Progenitor cell of endocrine pancreas (in vitro differentiated cells): ENCODE measurements around the gene ITPR2. TPM values are rescaled to one million over a fixed set of nuclear protein-coding genes. Genes with fewer than 3 reads are reported as not detected.
A peak's percentile ranks its signal among the peaks of the same experiment; 100 is the strongest.
"Not testable (repeated sequence)": the region's sequence is repeated elsewhere in the genome, so short reads cannot be mapped to it uniquely, and the experiment has no call there.

Source experiments
- DNase-seq: peaks from one replicate; pipeline ENCODE4 v3.0.0; 2021; ENCODE audit warnings: low spot score; ENCODE audit not compliant: unreplicated experiment
- H3K27ac Mint-ChIP-seq: 2 replicates; pipeline ENCODE4 v1.8.0; 2021; ENCODE audit warnings: mild to moderate bottlenecking, moderate library complexity, mixed read lengths
- H3K27me3 Mint-ChIP-seq: 2 replicates; pipeline ENCODE4 v1.8.0; 2021; ENCODE audit warnings: mixed read lengths
- H3K36me3 Mint-ChIP-seq: 2 replicates; pipeline ENCODE4 v1.8.0; 2022; ENCODE audit warnings: mixed read lengths; ENCODE audit not compliant: insufficient read depth
- H3K4me1 Mint-ChIP-seq: 2 replicates; pipeline ENCODE4 v1.8.0; 2021; ENCODE audit warnings: low read depth, mixed read lengths
- H3K4me3 Mint-ChIP-seq: 2 replicates; pipeline ENCODE4 v1.8.0; 2021; ENCODE audit warnings: low read depth, mild to moderate bottlenecking, moderate library complexity, mixed read lengths
- H3K9me3 Mint-ChIP-seq: 2 replicates; pipeline ENCODE4 v1.8.0; 2021; ENCODE audit warnings: low read depth, mixed read lengths
- total RNA-seq: library from RNA; stranded (reverse); gene quantifications from 2 replicates; pipeline ENCODE4 v1.2.1, GENCODE V29; 2021
- TF ChIP-seq, protein P1 (sequence below): fragments of 200-600 bp; sonication (generic); IDR thresholded peaks from one replicate; pipeline ENCODE4 v1.5.0; 2021; ENCODE audit warnings: antibody characterized with exemption, mild to moderate bottlenecking; ENCODE audit not compliant: unreplicated experiment

ITPR2 gene
- total RNA-seq, 1 donor from 2014 or later, result 72.4 TPM

- Mint-ChIP-seq H3K4me3 (no peak overlapping the region), H3K27ac (peak overlapping the region; percentile 50), H3K4me1 (peaks cover 23% of the 10 kb centered on the region), H3K27me3 (no peaks in the 10 kb centered on the region), H3K36me3 (peaks cover 27% of the 10 kb centered on the region), H3K9me3 (peaks cover 8% of the 10 kb centered on the region)
- TF ChIP-seq, protein P1, sequence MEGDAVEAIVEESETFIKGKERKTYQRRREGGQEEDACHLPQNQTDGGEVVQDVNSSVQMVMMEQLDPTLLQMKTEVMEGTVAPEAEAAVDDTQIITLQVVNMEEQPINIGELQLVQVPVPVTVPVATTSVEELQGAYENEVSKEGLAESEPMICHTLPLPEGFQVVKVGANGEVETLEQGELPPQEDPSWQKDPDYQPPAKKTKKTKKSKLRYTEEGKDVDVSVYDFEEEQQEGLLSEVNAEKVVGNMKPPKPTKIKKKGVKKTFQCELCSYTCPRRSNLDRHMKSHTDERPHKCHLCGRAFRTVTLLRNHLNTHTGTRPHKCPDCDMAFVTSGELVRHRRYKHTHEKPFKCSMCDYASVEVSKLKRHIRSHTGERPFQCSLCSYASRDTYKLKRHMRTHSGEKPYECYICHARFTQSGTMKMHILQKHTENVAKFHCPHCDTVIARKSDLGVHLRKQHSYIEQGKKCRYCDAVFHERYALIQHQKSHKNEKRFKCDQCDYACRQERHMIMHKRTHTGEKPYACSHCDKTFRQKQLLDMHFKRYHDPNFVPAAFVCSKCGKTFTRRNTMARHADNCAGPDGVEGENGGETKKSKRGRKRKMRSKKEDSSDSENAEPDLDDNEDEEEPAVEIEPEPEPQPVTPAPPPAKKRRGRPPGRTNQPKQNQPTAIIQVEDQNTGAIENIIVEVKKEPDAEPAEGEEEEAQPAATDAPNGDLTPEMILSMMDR, result no peak
- DNase-seq, result no peak
Observed at GRCh38 chr12:26786865-26787514, 46.0 kb downstream of the ITPR2 start.

- TF ChIP-seq, protein P1, result no peak
- peaks cover 9% of the 10 kb centered on the region for H3K9me3 Mint-ChIP-seq
- H3K27ac Mint-ChIP-seq, result peak overlapping the region; percentile 50
- DNase-seq, result no peak
- H3K4me1 Mint-ChIP-seq, result peaks cover 23% of the 10 kb centered on the region
- peaks cover 29% of the 10 kb centered on the region for H3K36me3 Mint-ChIP-seq
- H3K27me3 Mint-ChIP-seq, result no peaks in the 10 kb centered on the region
- H3K4me3 Mint-ChIP-seq, result no peak overlapping the region
Observed at GRCh38 chr12:26786491-26786864, 46.5 kb downstream of the ITPR2 start.

GRCh38 chr12:26783816-26784379 lies 49.1 kb downstream of the ITPR2 start:
- H3K4me3 Mint-ChIP-seq, result not testable (repeated sequence)
- H3K27ac Mint-ChIP-seq, result peak overlapping the region; percentile 81

DNA sequence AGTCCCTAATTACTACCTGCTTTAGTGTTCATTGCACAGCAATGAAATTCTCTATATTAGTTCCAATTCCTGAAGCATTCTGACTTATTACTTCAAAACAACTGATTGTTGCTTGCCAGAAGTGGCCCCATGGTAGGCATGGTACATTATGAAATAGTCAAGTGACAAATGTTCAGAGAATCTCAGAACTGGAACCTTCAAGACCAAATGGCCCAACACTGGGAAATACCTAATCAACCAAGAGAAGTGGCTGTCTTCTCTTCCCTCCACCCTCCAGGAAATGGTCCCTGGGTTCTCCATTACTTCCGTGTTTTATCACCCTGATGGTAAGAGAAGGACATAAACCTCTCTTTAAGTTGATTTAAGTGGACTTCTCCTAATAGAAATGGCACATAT lies 49.9 kb downstream of the ITPR2 start:
- peaks cover 41% of the 10 kb centered on the region for H3K36me3 Mint-ChIP-seq
- TF ChIP-seq, protein P1, result no peak
- H3K9me3 Mint-ChIP-seq, result peaks cover 21% of the 10 kb centered on the region
- DNase-seq, result no peak
- H3K4me3 Mint-ChIP-seq, result no peak overlapping the region
- peaks cover 10% of the 10 kb centered on the region for H3K4me1 Mint-ChIP-seq
- H3K27me3 Mint-ChIP-seq, result no peaks in the 10 kb centered on the region
- no peak overlapping the region for H3K27ac Mint-ChIP-seq

More at GRCh38 chr12:26783816-26784379, 49.1 kb downstream of the ITPR2 start:
- H3K9me3 Mint-ChIP-seq, result peaks cover 17% of the 10 kb centered on the region
- peaks cover 14% of the 10 kb centered on the region for H3K4me1 Mint-ChIP-seq
- peaks cover 43% of the 10 kb centered on the region for H3K36me3 Mint-ChIP-seq
- DNase-seq, H3K27me3 Mint-ChIP-seq: not testable (repeated sequence)

- peaks cover 10% of the 10 kb centered on the region for H3K4me1 Mint-ChIP-seq
- H3K36me3 Mint-ChIP-seq, result peaks cover 45% of the 10 kb centered on the region
- DNase-seq, result no peak
- peaks cover 21% of the 10 kb centered on the region for H3K9me3 Mint-ChIP-seq
- H3K27me3 Mint-ChIP-seq, result no peaks in the 10 kb centered on the region
- no peak overlapping the region for H3K27ac Mint-ChIP-seq
- TF ChIP-seq, protein P1, result no peak
- H3K4me3 Mint-ChIP-seq, result no peak overlapping the region
Observed at GRCh38 chr12:26782372-26783130, 50.4 kb downstream of the ITPR2 start.

DNA sequence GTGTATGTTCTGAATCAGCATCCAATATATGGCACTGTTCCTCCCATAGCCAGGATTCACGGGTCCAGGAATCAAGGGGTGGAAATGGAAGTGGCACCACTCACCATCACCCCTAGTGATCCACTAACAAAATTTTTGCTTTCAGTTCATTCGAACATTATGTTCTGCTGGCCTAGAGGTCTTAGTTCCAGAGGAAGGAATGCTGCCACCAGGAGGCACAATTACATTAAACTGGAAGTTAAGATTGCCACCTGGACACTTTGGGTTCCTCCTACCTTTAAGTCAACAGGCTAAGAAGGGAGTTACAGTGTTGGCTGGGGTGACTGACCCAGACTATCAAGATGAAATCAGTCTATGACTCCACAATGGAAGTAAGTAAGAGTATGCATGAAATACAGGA lies 52.3 kb downstream of the ITPR2 start:
- Mint-ChIP-seq H3K36me3 (peaks cover 52% of the 10 kb centered on the region), H3K9me3 (peaks cover 35% of the 10 kb centered on the region)
- H3K4me1 Mint-ChIP-seq, H3K4me3 Mint-ChIP-seq, H3K27me3 Mint-ChIP-seq, H3K27ac Mint-ChIP-seq, DNase-seq: not testable (repeated sequence)

DNA sequence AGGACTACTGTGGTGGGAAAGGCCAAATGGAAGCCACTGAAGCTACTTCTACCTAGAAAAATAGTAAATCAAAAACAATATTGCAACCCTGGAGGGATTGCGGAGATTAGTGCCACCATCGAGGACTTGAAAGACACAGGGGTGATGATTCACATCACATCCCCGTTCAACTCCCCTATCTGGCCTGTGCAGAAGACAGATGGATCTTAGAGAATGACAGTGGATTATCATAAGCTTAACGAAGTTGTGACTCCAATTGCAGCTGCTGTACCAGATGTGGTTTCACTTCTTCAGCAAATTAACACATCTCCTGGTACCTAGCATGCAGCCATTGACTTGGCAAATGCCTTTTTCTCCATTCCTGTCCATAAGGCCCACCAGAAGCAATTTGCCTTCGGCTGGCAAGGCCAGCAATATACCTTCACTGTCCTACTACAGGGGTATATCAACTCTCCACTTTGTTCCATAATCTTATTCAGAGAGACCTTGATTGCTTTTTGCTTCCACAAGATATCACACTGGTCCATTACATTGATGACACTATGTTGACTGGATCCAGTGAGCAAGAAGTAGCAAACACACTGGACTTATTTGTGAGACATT lies 54.7 kb downstream of the ITPR2 start:
- H3K36me3 Mint-ChIP-seq, result peaks cover 45% of the 10 kb centered on the region
- H3K27me3 Mint-ChIP-seq, result not testable (repeated sequence)

More for the DNA sequence above, 54.7 kb downstream of the ITPR2 start:
- not testable (repeated sequence) for H3K27ac Mint-ChIP-seq, H3K4me1 Mint-ChIP-seq, H3K4me3 Mint-ChIP-seq, DNase-seq
- H3K9me3 Mint-ChIP-seq, result peaks cover 28% of the 10 kb centered on the region
